ENCODE measurements around the gene BOLA1. TPM values are rescaled to one million over a fixed set of nuclear protein-coding genes. Genes with fewer than 3 reads are reported as not detected.

Gene BOLA1
- polyA plus RNA-seq, 2 donors, result 20.6 to 31.0 TPM

- Histone ChIP-seq H3K27me3 (ENCODE audit: control insufficient read depth in 1 of 2, insufficient read depth in 2 of 2, low read length in 2 of 2) (no peaks in the 10 kb centered on the region), H3K4me3 (ENCODE audit: low read depth in 1 of 2, low read length in 2 of 2) (no peak overlapping the region), H3K9me3 (ENCODE audit: control insufficient read depth in 2 of 2, insufficient read depth in 1 of 2, low read depth in 1 of 2, low read length in 1 of 2) (no peaks in the 10 kb centered on the region), H3K36me3 (ENCODE audit: control insufficient read depth in 2 of 2, insufficient read depth in 2 of 2, low read length in 1 of 2) (no peaks in the 10 kb centered on the region), H3K27ac (ENCODE audit: low read depth in 2 of 2, low read length in 1 of 2) (no peak overlapping the region), H3K4me1 (ENCODE audit: control insufficient read depth in 2 of 2, insufficient read depth in 2 of 2, low read length in 1 of 2) (peaks cover 2 to 5% of the 10 kb centered on the region in 2 donors)
- 21 to 31% methylated on average over 9 of the region's 9 CpGs for WGBS, 2 donors
Measured at GRCh38 chr1:149916193-149916897, 17.0 kb downstream of the BOLA1 start.

- Histone ChIP-seq H3K9me3 (ENCODE audit: control insufficient read depth in 2 of 2, insufficient read depth in 1 of 2, low read depth in 1 of 2, low read length in 1 of 2) (no peaks in the 10 kb centered on the region), H3K27me3 (ENCODE audit: control insufficient read depth in 1 of 2, insufficient read depth in 2 of 2, low read length in 2 of 2) (no peaks in the 10 kb centered on the region), H3K4me1 (ENCODE audit: control insufficient read depth in 2 of 2, insufficient read depth in 2 of 2, low read length in 1 of 2) (peaks cover 2 to 5% of the 10 kb centered on the region in 2 donors), H3K4me3 (ENCODE audit: low read depth in 1 of 2, low read length in 2 of 2) (peak overlapping the region in 1 of 2 donors; percentile 29), H3K27ac (ENCODE audit: low read depth in 2 of 2, low read length in 1 of 2) (no peak overlapping the region), H3K36me3 (ENCODE audit: control insufficient read depth in 2 of 2, insufficient read depth in 2 of 2, low read length in 1 of 2) (no peaks in the 10 kb centered on the region)
- WGBS, 2 donors, result 10 to 15% methylated on average over 10 of the region's 10 CpGs
Measured at GRCh38 chr1:149916898-149917252, 17.5 kb downstream of the BOLA1 start.

GRCh38 chr1:149917571-149918144 lies 18.3 kb downstream of the BOLA1 start, which contains the start of gene SV2A:
TSS of gene SV2A (minus strand) at chr1:149917844. CDS start at chr1:149913840, 4,004 bp downstream.
- no peak within 1 kb of the TSS for H3K27ac ChIP-seq (ENCODE audit: low read depth in 2 of 2, low read length in 1 of 2)

GRCh38 chr1:149923626-149924025 lies 24.3 kb downstream of the BOLA1 start:
- no peak overlapping the region for H3K27ac ChIP-seq (ENCODE audit: low read depth in 2 of 2, low read length in 1 of 2)
- no peaks in the 10 kb centered on the region for H3K27me3 ChIP-seq (ENCODE audit: control insufficient read depth in 1 of 2, insufficient read depth in 2 of 2, low read length in 2 of 2)
- 84 to 92% methylated on average over 10 of the region's 10 CpGs for WGBS, 2 donors
- H3K9me3 ChIP-seq (ENCODE audit: control insufficient read depth in 2 of 2, insufficient read depth in 1 of 2, low read depth in 1 of 2, low read length in 1 of 2), result no peaks in the 10 kb centered on the region
- H3K4me3 ChIP-seq (ENCODE audit: low read depth in 1 of 2, low read length in 2 of 2), result no peak overlapping the region
- peaks cover 2 to 8% of the 10 kb centered on the region in 2 donors for H3K4me1 ChIP-seq (ENCODE audit: control insufficient read depth in 2 of 2, insufficient read depth in 2 of 2, low read length in 1 of 2)
- peaks cover 14 to 22% of the 10 kb centered on the region in 2 donors for H3K36me3 ChIP-seq (ENCODE audit: control insufficient read depth in 2 of 2, insufficient read depth in 2 of 2, low read length in 1 of 2)

More at GRCh38 chr1:149917571-149918144, 18.3 kb downstream of the BOLA1 start, which contains the start of gene SV2A:
- WGBS, 2 donors, result 1% methylated on average over 23 to 24 of the region's 24 CpGs
- Histone ChIP-seq H3K27me3 (ENCODE audit: control insufficient read depth in 1 of 2, insufficient read depth in 2 of 2, low read length in 2 of 2) (no peaks in the 10 kb centered on the region), H3K4me1 (ENCODE audit: control insufficient read depth in 2 of 2, insufficient read depth in 2 of 2, low read length in 1 of 2) (peaks cover 2 to 5% of the 10 kb centered on the region in 2 donors), H3K36me3 (ENCODE audit: control insufficient read depth in 2 of 2, insufficient read depth in 2 of 2, low read length in 1 of 2) (no peaks in the 10 kb centered on the region), H3K9me3 (ENCODE audit: control insufficient read depth in 2 of 2, insufficient read depth in 1 of 2, low read depth in 1 of 2, low read length in 1 of 2) (no peaks in the 10 kb centered on the region), H3K4me3 (ENCODE audit: low read depth in 1 of 2, low read length in 2 of 2) (peak within 1 kb of the TSS; percentile 29 to 30)

- Histone ChIP-seq H3K4me3 (ENCODE audit: low read depth in 1 of 2, low read length in 2 of 2) (no peak overlapping the region), H3K27me3 (ENCODE audit: control insufficient read depth in 1 of 2, insufficient read depth in 2 of 2, low read length in 2 of 2) (no peaks in the 10 kb centered on the region), H3K36me3 (ENCODE audit: control insufficient read depth in 2 of 2, insufficient read depth in 2 of 2, low read length in 1 of 2) (peaks cover 14 to 22% of the 10 kb centered on the region in 2 donors), H3K27ac (ENCODE audit: low read depth in 2 of 2, low read length in 1 of 2) (no peak overlapping the region), H3K9me3 (ENCODE audit: control insufficient read depth in 2 of 2, insufficient read depth in 1 of 2, low read depth in 1 of 2, low read length in 1 of 2) (no peaks in the 10 kb centered on the region), H3K4me1 (ENCODE audit: control insufficient read depth in 2 of 2, insufficient read depth in 2 of 2, low read length in 1 of 2) (peaks cover 2 to 8% of the 10 kb centered on the region in 2 donors)
- 78 to 90% methylated on average over 3 of the region's 3 CpGs for WGBS, 2 donors
Measured at GRCh38 chr1:149925345-149925744, 26.0 kb downstream of the BOLA1 start.

GRCh38 chr1:149925751-149926150 lies 26.4 kb downstream of the BOLA1 start:
- Histone ChIP-seq H3K36me3 (ENCODE audit: control insufficient read depth in 2 of 2, insufficient read depth in 2 of 2, low read length in 1 of 2) (peaks cover 14 to 22% of the 10 kb centered on the region in 2 donors), H3K27me3 (ENCODE audit: control insufficient read depth in 1 of 2, insufficient read depth in 2 of 2, low read length in 2 of 2) (no peaks in the 10 kb centered on the region), H3K27ac (ENCODE audit: low read depth in 2 of 2, low read length in 1 of 2) (no peak overlapping the region), H3K9me3 (ENCODE audit: control insufficient read depth in 2 of 2, insufficient read depth in 1 of 2, low read depth in 1 of 2, low read length in 1 of 2) (no peaks in the 10 kb centered on the region), H3K4me3 (ENCODE audit: low read depth in 1 of 2, low read length in 2 of 2) (no peak overlapping the region), H3K4me1 (ENCODE audit: control insufficient read depth in 2 of 2, insufficient read depth in 2 of 2, low read length in 1 of 2) (peaks cover 2 to 8% of the 10 kb centered on the region in 2 donors)
- 79 to 93% methylated on average over 2 of the region's 2 CpGs for WGBS, 2 donors

GRCh38 chr1:149926296-149926695 lies 26.9 kb downstream of the BOLA1 start:
- H3K9me3 ChIP-seq (ENCODE audit: control insufficient read depth in 2 of 2, insufficient read depth in 1 of 2, low read depth in 1 of 2, low read length in 1 of 2), result no peaks in the 10 kb centered on the region
- peaks cover 14 to 22% of the 10 kb centered on the region in 2 donors for H3K36me3 ChIP-seq (ENCODE audit: control insufficient read depth in 2 of 2, insufficient read depth in 2 of 2, low read length in 1 of 2)
- no peak overlapping the region for H3K27ac ChIP-seq (ENCODE audit: low read depth in 2 of 2, low read length in 1 of 2)

GRCh38 chr1:149927056-149927562 lies 27.7 kb downstream of the BOLA1 start:
- Histone ChIP-seq H3K27ac (ENCODE audit: low read depth in 2 of 2, low read length in 1 of 2) (peak overlapping the region; percentile 94 to 98), H3K4me1 (ENCODE audit: control insufficient read depth in 2 of 2, insufficient read depth in 2 of 2, low read length in 1 of 2) (peaks cover 2 to 8% of the 10 kb centered on the region in 2 donors), H3K9me3 (ENCODE audit: control insufficient read depth in 2 of 2, insufficient read depth in 1 of 2, low read depth in 1 of 2, low read length in 1 of 2) (no peaks in the 10 kb centered on the region), H3K4me3 (ENCODE audit: low read depth in 1 of 2, low read length in 2 of 2) (peak overlapping the region; percentile 96 to 99), H3K36me3 (ENCODE audit: control insufficient read depth in 2 of 2, insufficient read depth in 2 of 2, low read length in 1 of 2) (peaks cover 14 to 22% of the 10 kb centered on the region in 2 donors), H3K27me3 (ENCODE audit: control insufficient read depth in 1 of 2, insufficient read depth in 2 of 2, low read length in 2 of 2) (no peaks in the 10 kb centered on the region)
- 2 to 4% methylated on average over 10 of the region's 10 CpGs for WGBS, 2 donors

More at GRCh38 chr1:149926296-149926695, 26.9 kb downstream of the BOLA1 start:
- 90 to 92% methylated on average over 9 of the region's 9 CpGs for WGBS, 2 donors
- Histone ChIP-seq H3K4me1 (ENCODE audit: control insufficient read depth in 2 of 2, insufficient read depth in 2 of 2, low read length in 1 of 2) (peaks cover 2 to 8% of the 10 kb centered on the region in 2 donors), H3K27me3 (ENCODE audit: control insufficient read depth in 1 of 2, insufficient read depth in 2 of 2, low read length in 2 of 2) (no peaks in the 10 kb centered on the region), H3K4me3 (ENCODE audit: low read depth in 1 of 2, low read length in 2 of 2) (peak overlapping the region in 1 of 2 donors; percentile 99)

GRCh38 chr1:149927563-149928400 lies 28.4 kb downstream of the BOLA1 start, which contains the start of gene SF3B4:
TSS of gene SF3B4 (minus strand) at chr1:149927803. CDS start at chr1:149927759, 44 bp downstream.
- peaks cover 14 to 22% of the 10 kb centered on the region in 2 donors for H3K36me3 ChIP-seq (ENCODE audit: control insufficient read depth in 2 of 2, insufficient read depth in 2 of 2, low read length in 1 of 2)
- no peaks in the 10 kb centered on the region for H3K9me3 ChIP-seq (ENCODE audit: control insufficient read depth in 2 of 2, insufficient read depth in 1 of 2, low read depth in 1 of 2, low read length in 1 of 2)
- peak within 1 kb of the TSS; percentile 94 to 98 for H3K27ac ChIP-seq (ENCODE audit: low read depth in 2 of 2, low read length in 1 of 2)
- H3K4me3 ChIP-seq (ENCODE audit: low read depth in 1 of 2, low read length in 2 of 2), result peak within 1 kb of the TSS; percentile 96 to 99
- 1% methylated on average over 46 to 47 of the region's 47 CpGs for WGBS, 2 donors
- H3K27me3 ChIP-seq (ENCODE audit: control insufficient read depth in 1 of 2, insufficient read depth in 2 of 2, low read length in 2 of 2), result no peaks in the 10 kb centered on the region
- peaks cover 2 to 8% of the 10 kb centered on the region in 2 donors for H3K4me1 ChIP-seq (ENCODE audit: control insufficient read depth in 2 of 2, insufficient read depth in 2 of 2, low read length in 1 of 2)

Measured in esophagus (tissue), 2 donors.